ENCODE measurements around the gene GPC4. TPM values are rescaled to one million over a fixed set of nuclear protein-coding genes. Genes with fewer than 3 reads are reported as not detected.

Gene GPC4
- total RNA-seq, 1 experiment from 2014 or later = 17.8 TPM

DNA sequence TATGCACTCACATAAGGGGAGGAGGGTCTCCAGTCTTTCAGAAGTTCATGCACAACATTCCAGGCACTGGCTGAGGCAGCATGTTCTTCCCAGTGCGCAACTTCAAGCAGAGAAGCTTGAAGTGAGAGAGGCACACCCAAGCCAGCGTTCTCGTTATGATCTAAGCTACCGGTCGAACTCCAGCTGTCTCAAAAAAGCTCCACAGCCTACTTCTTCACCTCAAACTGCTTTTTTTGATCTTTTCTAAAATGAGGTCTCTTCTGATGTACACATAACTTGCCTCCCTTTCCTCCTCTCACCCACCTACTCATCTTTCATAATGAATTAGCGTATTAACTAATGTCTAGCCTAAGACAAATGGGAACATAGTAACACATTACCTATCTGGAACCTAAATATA lies 25.3 kb downstream of the GPC4 start:
- no peak overlapping the region for H3K27ac ChIP-seq (ENCODE audit: low read depth, low read length, poor library complexity, severe bottlenecking)
- CTCF ChIA-PET = no interaction called here
- BruUV-seq (replicated peaks) = no TSS peak

DNA sequence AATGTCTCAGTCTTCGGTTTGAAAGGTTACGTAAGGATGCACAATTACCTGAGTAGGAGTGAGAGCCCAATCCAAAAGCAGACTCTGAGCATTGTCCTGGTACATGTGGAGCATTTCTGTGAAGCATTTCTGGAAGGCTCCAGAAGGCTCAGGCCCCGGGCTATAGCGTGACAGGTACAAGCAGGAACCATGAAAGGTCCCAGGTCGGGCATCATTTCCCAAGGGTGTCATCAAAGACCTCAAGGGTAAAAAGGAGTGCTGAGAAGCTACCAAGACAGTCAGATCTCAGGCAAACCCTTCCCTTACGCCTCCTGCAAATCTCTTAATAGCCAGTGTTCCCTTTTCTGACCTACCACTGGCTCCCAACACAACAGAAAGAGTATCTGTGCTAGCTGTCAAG lies 30.8 kb downstream of the GPC4 start:
- TF ChIP-seq, protein P1, sequence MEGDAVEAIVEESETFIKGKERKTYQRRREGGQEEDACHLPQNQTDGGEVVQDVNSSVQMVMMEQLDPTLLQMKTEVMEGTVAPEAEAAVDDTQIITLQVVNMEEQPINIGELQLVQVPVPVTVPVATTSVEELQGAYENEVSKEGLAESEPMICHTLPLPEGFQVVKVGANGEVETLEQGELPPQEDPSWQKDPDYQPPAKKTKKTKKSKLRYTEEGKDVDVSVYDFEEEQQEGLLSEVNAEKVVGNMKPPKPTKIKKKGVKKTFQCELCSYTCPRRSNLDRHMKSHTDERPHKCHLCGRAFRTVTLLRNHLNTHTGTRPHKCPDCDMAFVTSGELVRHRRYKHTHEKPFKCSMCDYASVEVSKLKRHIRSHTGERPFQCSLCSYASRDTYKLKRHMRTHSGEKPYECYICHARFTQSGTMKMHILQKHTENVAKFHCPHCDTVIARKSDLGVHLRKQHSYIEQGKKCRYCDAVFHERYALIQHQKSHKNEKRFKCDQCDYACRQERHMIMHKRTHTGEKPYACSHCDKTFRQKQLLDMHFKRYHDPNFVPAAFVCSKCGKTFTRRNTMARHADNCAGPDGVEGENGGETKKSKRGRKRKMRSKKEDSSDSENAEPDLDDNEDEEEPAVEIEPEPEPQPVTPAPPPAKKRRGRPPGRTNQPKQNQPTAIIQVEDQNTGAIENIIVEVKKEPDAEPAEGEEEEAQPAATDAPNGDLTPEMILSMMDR (conservative IDR thresholded peaks at IDR 0.05; ENCODE audit: low read depth, low read length) = no peak
- no peak for TF ChIP-seq EZH2 (IDR thresholded peaks at IDR 0.05; ENCODE audit: borderline replicate concordance, low read depth, low read length, poor library complexity, severe bottlenecking)
- no peak for DNase-seq (ENCODE audit: low spot score)
- no TSS peak for BruUV-seq (replicated peaks)
- intact Hi-C loops (cut with micrococcal nuclease; ENCODE audit: unreplicated experiment) = no loop called here
- Histone ChIP-seq H3K4me3 (ENCODE audit: low read depth, low read length, poor library complexity, severe bottlenecking) (no peak overlapping the region), H3K27ac (ENCODE audit: low read depth, low read length, poor library complexity, severe bottlenecking) (no peak overlapping the region), H3K9me3 (ENCODE audit: low read depth, low read length, poor library complexity, severe bottlenecking) (no peaks in the 10 kb centered on the region), H3K4me1 (ENCODE audit: insufficient read depth, low read length, poor library complexity, severe bottlenecking) (peaks cover 8% of the 10 kb centered on the region), H3K36me3 (ENCODE audit: insufficient read depth, low read length, poor library complexity, severe bottlenecking) (no peaks in the 10 kb centered on the region), H3K27me3 (replicated peaks; ENCODE audit: insufficient read depth, low read depth, low read length, poor library complexity) (no peaks in the 10 kb centered on the region)
- ChIA-PET POLR2A (ENCODE audit: low non-redundant PET) (no interaction called here), CTCF (no interaction called here)

More for the DNA sequence above, 25.3 kb downstream of the GPC4 start:
- intact Hi-C loops (cut with micrococcal nuclease; ENCODE audit: unreplicated experiment) = no loop called here
- POLR2A ChIA-PET (ENCODE audit: low non-redundant PET) = no interaction called here
- Histone ChIP-seq H3K36me3 (ENCODE audit: insufficient read depth, low read length, poor library complexity, severe bottlenecking) (no peaks in the 10 kb centered on the region), H3K9me3 (ENCODE audit: low read depth, low read length, poor library complexity, severe bottlenecking) (no peaks in the 10 kb centered on the region), H3K27me3 (replicated peaks; ENCODE audit: insufficient read depth, low read depth, low read length, poor library complexity) (peaks cover 9% of the 10 kb centered on the region), H3K4me3 (ENCODE audit: low read depth, low read length, poor library complexity, severe bottlenecking) (no peak overlapping the region), H3K4me1 (ENCODE audit: insufficient read depth, low read length, poor library complexity, severe bottlenecking) (peaks cover 8% of the 10 kb centered on the region)
- no peak for DNase-seq (ENCODE audit: low spot score)
- TF ChIP-seq, protein P1 (conservative IDR thresholded peaks at IDR 0.05; ENCODE audit: low read depth, low read length) = no peak
- no peak for TF ChIP-seq EZH2 (IDR thresholded peaks at IDR 0.05; ENCODE audit: borderline replicate concordance, low read depth, low read length, poor library complexity, severe bottlenecking)

DNA sequence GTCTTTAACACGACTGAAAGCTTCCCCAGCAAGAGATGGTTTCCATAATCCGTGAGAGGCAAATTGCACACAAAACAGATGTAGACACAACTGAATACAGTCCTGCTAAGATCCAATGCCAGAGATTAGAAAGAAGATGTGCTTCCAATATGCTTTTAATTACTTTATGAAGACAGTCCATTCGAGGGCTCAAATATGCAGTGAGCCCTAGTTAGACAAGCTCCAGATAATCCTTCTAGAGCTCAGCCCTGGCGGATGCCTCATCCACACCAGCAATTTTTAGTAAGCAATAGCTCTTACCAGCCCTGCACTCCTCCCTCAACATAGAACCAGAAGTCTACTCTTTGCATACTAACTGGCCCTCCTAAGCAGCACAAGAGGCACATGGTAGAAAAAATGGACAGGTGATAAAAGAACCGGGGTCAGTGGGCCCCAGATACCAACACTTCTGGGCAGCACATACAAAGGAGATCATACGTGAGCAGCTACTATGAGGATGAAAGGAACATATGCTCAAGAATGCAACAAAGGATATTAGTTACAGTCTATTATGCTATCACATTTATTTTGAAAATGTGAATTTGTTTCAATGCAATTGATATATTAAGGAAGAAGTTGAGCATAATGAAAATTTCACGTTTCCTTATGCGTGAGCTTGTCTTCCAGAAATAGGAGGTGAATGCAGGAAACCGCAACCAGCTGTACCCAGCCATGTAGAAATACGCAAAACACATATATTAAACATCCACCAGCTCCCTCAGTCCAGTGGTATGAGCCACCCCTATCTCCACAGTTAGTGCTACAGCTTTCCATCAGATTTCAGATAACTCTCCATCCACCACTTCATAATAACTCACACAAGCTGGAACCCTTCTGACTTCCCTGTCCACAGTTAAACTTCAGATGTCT lies 34.3 kb downstream of the GPC4 start:
- Histone ChIP-seq H3K4me1 (ENCODE audit: insufficient read depth, low read length, poor library complexity, severe bottlenecking) (peaks cover 11% of the 10 kb centered on the region), H3K27me3 (replicated peaks; ENCODE audit: insufficient read depth, low read depth, low read length, poor library complexity) (no peaks in the 10 kb centered on the region), H3K36me3 (ENCODE audit: insufficient read depth, low read length, poor library complexity, severe bottlenecking) (no peaks in the 10 kb centered on the region), H3K4me3 (ENCODE audit: low read depth, low read length, poor library complexity, severe bottlenecking) (no peak overlapping the region), H3K9me3 (ENCODE audit: low read depth, low read length, poor library complexity, severe bottlenecking) (no peaks in the 10 kb centered on the region), H3K27ac (ENCODE audit: low read depth, low read length, poor library complexity, severe bottlenecking) (no peak overlapping the region)
- CTCF ChIA-PET = no interaction called here
- POLR2A ChIA-PET (ENCODE audit: low non-redundant PET) = no interaction called here
- DNase-seq (ENCODE audit: low spot score) = no peak
- intact Hi-C loops (cut with micrococcal nuclease; ENCODE audit: unreplicated experiment) = no loop called here
- no TSS peak for BruUV-seq (replicated peaks)
- TF ChIP-seq, protein P1 (conservative IDR thresholded peaks at IDR 0.05; ENCODE audit: low read depth, low read length) = no peak
- no peak for TF ChIP-seq EZH2 (IDR thresholded peaks at IDR 0.05; ENCODE audit: borderline replicate concordance, low read depth, low read length, poor library complexity, severe bottlenecking)

Measured in A673 (cell line).